Activated CD4-positive, alpha-beta T cell treated with anti-CD3 and anti-CD28 coated beads for 4 hours (primary cell): ENCODE measurements around the gene TBC1D23.

ENCODE experiments used
- DNase-seq, 2 donors: peaks; one replicate each; pipeline ENCODE4 v3.0.0-alpha.2; 2020

Gene TBC1D23

GRCh38 chr3:100359035-100359434 is 98.2 kb downstream of the TBC1D23 start:
- no peak for DNase-seq

- DNase-seq = no peak
These were observed 100.1 kb downstream of the TBC1D23 start for GRCh38 chr3:100360757-100361496.

DNA sequence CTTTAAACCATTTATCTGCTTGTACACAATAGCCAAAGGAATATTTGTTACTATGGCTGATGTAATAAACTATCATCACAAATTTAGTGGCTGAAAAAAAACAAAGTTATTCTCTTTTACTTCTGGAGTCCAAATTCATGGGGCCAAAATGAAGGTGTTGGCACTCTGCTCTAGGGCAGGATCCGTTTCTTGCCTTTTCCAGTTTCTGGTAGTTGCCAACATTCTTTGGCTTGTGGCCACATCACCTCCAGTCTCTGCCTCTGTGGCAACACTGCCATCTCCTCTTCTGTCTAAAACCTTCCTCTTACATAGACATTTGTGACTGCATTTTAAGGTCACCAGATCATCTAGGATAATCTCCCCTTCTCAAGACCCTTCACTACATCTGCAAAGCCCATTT is 101.1 kb downstream of the TBC1D23 start:
- no peak for DNase-seq

- DNase-seq = no peak
These were observed 103.6 kb downstream of the TBC1D23 start for GRCh38 chr3:100364421-100364820.

GRCh38 chr3:100366424-100366823 is 105.6 kb downstream of the TBC1D23 start:
- DNase-seq = no peak

- no peak for DNase-seq
These were observed 107.6 kb downstream of the TBC1D23 start for GRCh38 chr3:100368441-100368840.

GRCh38 chr3:100370756-100371155 is 110.0 kb downstream of the TBC1D23 start:
- DNase-seq = no peak

DNA sequence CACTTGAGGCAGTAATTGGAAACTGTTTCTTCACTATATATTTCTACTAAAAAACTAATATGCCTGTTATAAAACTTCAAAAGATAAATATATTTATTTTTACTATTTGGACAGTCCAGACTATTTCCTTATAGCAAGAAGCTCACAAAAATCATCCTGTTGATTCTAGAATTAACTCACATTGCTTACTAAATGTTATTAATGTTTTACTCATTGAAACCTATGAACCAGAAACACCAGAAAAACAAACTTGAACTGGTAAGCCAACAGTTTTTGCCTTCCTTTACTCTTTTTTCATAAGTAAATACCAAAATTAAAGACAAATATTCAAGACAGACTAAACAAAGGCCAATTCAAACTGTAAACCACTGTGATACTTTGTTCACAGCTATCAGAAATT is 113.7 kb downstream of the TBC1D23 start:
- no peak for DNase-seq
